DMS 273 (cell line): ENCODE results near the gene KCNIP1.

Experiments used
- DNase-seq: peaks from one replicate; lab custom pipeline; 2025; ENCODE audit not compliant: unreplicated experiment; lab: John Stamatoyannopoulos, UW

The KCNIP1 gene

DNA sequence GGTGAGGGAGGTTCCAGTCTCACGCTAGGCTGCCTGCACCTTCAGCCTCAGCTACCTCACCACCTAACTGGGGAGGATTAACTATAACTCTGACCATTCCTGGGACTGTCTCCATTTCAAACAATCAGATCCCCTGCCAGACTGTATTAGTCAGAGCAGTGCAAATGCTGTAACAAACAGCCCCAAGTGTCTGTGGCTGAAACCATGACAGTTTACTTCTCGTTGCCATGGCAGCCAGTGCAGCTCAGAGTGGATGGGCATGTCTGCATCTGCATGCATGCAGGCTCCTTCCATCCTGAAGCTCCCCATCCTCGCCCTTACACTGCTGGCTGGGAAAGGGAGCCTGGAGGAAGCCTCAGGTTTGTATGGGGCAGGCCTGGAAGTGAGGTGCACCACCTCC lies 86.7 kb downstream of the KCNIP1 start:
- no peak for DNase-seq

- DNase-seq: no peak
Measured at GRCh38 chr5:170591054-170591453, 87.2 kb downstream of the KCNIP1 start.

DNA sequence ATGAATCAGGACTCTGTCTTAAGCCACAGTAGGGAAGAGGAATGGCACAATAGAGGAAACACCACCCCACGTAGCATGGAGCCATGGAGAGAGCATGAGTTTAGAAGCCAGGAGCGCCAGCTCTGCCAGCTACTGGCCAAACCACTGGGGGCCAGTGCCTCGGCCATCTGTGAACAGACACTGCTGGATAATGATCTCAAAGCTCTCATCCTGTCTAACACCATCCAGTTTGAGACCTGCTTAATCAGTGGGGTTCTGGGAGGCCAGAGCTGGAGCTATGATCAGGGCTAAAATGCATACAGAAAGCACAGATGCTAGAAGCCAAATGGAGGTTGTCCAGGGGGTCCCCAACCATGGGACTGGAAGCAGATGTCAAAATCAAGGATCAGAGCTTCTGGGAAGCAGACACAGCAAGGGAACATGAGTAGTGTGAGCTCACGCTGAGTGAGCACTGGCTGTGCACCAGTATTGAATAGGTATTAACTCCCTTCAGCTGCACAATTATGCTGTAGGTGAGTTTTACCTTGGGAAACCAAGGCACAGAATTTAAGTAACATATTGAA lies 92.7 kb downstream of the KCNIP1 start:
- no peak for DNase-seq

DNA sequence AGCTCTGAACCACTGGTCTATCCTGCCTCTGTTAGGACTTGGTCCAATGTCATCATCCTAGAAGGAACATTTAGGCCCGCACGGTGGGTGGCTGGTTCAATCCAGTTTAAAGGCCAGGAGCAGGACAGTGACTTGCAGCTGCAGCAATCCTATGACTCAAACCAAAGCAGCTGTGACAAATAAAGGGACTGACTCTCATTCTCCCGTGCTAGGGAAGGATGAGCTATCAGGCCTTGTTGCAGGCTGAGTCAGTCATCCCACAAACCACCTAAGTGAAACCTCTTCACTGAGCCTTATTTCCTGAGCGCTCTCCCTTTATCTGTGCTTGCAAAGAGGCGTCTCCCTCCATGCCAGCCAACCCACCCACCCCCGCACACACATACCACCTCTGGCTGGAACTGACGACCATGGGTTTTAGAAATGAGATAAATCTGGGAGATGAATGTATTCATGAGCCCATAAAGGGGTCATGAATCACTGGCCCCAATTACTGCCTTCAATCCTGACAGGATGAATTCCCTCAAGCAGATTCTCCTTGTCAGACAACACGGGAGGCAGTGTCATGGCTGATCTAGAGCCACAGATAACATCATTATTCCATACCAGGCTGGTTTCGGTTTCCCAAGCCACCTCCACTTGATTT lies 93.4 kb downstream of the KCNIP1 start:
- DNase-seq: no peak

DNA sequence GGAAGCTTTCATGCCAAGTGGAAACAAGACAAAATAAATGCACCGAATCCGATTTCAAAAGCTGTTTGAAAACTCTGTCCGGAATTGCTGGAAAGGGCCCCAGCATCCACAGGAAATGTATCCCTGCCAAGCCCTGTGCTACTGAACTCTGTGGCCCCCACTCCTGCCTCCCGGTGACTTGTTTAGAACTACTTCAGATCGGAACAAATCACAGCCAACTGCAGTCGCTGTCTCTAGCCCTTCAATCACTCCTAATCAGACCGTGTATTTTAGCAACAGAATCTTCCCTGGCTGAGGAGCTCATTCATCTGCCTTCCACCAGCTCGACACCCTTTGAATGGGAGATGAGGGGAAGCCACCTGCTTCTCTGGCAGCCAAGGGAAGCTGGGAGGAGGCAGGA lies 94.1 kb downstream of the KCNIP1 start:
- DNase-seq: peak; percentile 37

DNA sequence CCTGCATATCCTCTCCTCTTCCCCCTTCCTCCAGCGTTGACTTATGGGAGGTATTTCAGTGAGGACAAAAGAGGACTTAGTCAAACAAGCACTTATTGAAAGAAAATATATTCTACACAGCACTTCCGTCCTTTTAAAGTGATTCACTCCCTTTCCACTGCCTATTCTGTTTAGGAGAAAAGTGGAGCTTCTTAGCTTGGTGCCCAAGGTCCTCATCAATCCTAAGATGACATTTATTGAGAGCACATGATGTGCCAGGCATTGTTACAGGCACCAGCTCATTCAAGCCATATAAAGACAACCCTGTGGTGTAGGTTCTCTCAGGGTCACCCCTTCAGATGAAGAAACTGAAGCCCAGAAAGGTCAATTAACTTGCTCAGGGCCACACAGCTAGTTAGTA lies 95.9 kb downstream of the KCNIP1 start:
- no peak for DNase-seq

- DNase-seq: no peak
Measured at GRCh38 chr5:170601619-170602018, 97.8 kb downstream of the KCNIP1 start.

DNA sequence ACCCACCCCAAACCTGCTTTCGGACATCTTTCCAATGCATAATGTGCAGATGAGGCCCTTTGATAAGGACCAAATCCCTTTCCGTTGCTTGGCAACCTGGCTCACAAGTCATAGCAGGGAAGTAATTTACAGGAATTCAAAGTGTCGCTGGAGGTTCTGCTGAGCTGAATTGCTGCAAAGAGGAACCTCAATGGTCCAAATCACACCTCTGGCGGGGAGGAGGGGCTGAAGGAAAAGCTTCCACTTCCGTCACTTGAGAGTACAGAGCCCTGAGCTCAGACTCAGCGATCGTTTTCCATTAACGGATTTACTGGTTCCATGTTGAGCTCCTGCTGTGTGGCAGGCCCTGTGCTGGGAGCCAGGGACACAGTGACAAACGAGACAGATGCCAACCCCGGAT lies 99.3 kb downstream of the KCNIP1 start:
- DNase-seq: peak; percentile 19

- peak; percentile 92 for DNase-seq
Measured at GRCh38 chr5:170603578-170604565, 100.1 kb downstream of the KCNIP1 start.

GRCh38 chr5:170606941-170607340 lies 103.1 kb downstream of the KCNIP1 start:
- peak; percentile 82 for DNase-seq

DNA sequence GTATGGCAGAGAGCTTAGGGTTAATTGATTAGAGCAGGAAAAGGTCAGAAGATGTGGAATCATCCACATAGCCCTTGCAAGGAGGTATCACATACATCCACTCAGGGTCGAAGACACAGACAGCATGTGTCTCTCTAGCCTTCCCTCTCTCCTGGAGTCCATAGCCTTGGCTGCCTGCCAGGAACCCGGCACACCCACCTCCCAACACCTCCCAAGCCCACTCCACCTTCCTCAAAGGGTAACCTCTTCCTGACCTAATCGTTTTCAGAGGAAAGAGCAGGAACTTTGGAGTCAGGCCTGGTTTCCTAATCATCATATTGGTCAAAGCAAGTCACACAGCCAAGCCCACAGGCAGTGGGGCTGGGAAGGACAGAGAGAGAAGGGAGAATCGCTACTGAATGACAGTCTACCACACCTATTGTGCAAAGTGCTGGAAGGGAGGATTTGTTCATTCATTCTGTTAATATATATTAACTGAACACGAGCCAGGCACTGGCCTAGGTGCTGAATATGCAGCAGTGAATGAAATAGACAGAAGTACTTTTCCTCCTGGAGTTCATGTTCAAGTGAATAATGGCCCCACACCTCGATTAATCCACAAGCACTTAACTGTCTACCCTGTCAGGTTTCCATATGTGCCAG lies 107.8 kb downstream of the KCNIP1 start:
- DNase-seq: peak; percentile 44

- DNase-seq: peak; percentile 58
Measured at GRCh38 chr5:170612256-170612678, 108.4 kb downstream of the KCNIP1 start.

DNA sequence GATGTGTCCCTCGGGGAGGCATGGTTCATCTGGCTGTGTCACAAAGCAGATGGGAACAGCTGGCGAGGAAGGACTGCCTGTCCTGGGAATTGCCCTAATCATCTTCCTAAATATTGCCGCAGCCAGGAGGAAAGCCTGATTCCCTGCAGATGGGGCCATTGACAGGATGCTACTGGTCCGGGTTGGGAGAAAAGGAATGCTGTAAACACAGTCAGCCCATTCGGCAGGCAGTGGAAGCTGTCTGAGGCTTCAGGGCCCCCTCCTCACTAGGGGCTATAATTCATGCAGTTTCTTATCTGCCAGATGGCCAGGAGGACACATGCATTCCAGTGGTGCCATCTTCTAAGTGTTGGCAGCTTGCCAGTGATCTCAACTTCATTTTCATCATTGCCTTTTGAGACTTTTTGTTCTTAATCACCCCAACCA lies 110.3 kb downstream of the KCNIP1 start:
- DNase-seq: peak; percentile 62

- DNase-seq: peak; percentile 46
Measured at GRCh38 chr5:170614720-170615119, 110.9 kb downstream of the KCNIP1 start.

GRCh38 chr5:170617533-170618490 lies 114.0 kb downstream of the KCNIP1 start:
- peak; percentile 24 for DNase-seq

DNA sequence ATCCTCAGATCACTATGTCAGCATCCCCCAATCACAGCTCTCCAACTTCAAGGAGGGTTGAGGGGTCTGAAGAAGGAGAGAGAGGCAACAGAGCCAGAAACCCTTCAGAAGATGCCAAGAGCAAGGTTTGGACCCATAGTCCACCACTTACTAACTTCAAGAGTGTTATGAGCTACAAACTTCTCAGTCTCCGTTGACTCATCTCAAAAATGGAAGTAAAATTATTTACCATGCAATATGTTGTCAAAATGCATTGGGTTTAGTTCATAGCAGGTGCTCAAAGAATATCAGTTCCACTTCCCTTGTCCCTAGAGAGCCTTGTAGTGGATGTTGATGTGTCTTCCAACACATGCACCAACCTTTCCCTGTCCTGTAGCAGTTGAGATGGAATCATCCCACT lies 116.0 kb downstream of the KCNIP1 start:
- DNase-seq: no peak

GRCh38 chr5:170622933-170623332 lies 119.1 kb downstream of the KCNIP1 start:
- DNase-seq: no peak

- DNase-seq: peak; percentile 83
Measured at GRCh38 chr5:170623576-170624181, 119.9 kb downstream of the KCNIP1 start.

GRCh38 chr5:170625221-170626165 lies 121.7 kb downstream of the KCNIP1 start:
- DNase-seq: peak; percentile 17
